Esophagus squamous epithelium (tissue), 4 donors: ENCODE results near the gene GNG13.

Experiments
- CTCF ChIP-seq, 6 experiments: fragments of 450-650 bp in 4 of 6; fragments of 200-600 bp in 2 of 6; sonication (generic) in 2 of 6; IDR thresholded peaks; one replicate each; pipeline ENCODE4 v1.5.1; 2016 to 2019; ENCODE audit warnings: antibody characterized with exemption in 6 of 6, mild to moderate bottlenecking in 4 of 6, moderate library complexity in 4 of 6
- POLR2A ChIP-seq, 4 donors: fragments of 450-650 bp; IDR thresholded peaks; one replicate each; pipeline ENCODE4 v1.6.1; 2017; ENCODE audit warnings: antibody characterized with exemption in 4 of 4, mild to moderate bottlenecking in 4 of 4, moderate library complexity in 3 of 4

GRCh38 chr16:800834-801511 is 439 bp upstream of the GNG13 start:
- TF ChIP-seq CTCF (IDR thresholded peaks at IDR 0.05) (no peak), POLR2A (IDR thresholded peaks at IDR 0.05) (no peak)
